Caco-2 (cell line): Measurements from ENCODE around the gene SCAPER. TPM values are rescaled to one million over a fixed set of nuclear protein-coding genes. Genes with fewer than 3 reads are reported as not detected.
"Not testable (repeated sequence)": the region's sequence is repeated elsewhere in the genome, so short reads cannot be mapped to it uniquely, and the experiment has no call there.

ENCODE experiments used
- BruUV-seq: library from RNA; stranded (reverse); fragments of 400-500 nt; replicated peaks from 2 replicates; lab custom pipeline; 2021; lab: Mats Ljungman, UMichigan
- CTCF ChIA-PET: fragments of 300-600 bp; sonication (Branson Sonifier 250); formaldehyde crosslinking; loops from one replicate; lab custom pipeline; 2022; ENCODE audit warnings: antibody characterized with exemption; lab: Charles Lee
- POLR2A ChIA-PET: fragments of 300-600 bp; sonication (Branson Sonifier 250); formaldehyde crosslinking; loops from one replicate; lab custom pipeline; 2022; ENCODE audit warnings: antibody characterized with exemption; lab: Charles Lee
- DNase-seq, 2 experiments: peaks; one replicate each; pipeline versions ENCODE4 v3.0.0 to v3.0.0-alpha.2; 2020 to 2022
- H3K27me3 ChIP-seq: replicated peaks from 2 replicates; pipeline ENCODE4 v1.6.0; 2011; ENCODE audit warnings: low read length; ENCODE audit not compliant: control insufficient read depth, insufficient read depth
- H3K36me3 ChIP-seq: 2 replicates; pipeline ENCODE4 v1.5.1; 2011; ENCODE audit warnings: low read length; ENCODE audit not compliant: control insufficient read depth, insufficient read depth
- H3K4me1 ChIP-seq: fragments of 250-450 bp; sonication (Bioruptor Pico); 2 replicates; pipeline ENCODE4 v1.5.1; 2020; ENCODE audit warnings: mild to moderate bottlenecking
- H3K4me3 ChIP-seq: 2 replicates; pipeline ENCODE4 v1.5.1; 2011; ENCODE audit warnings: low read depth, mild to moderate bottlenecking, control low read depth, low read length
- H3K9me3 ChIP-seq: fragments of 250-450 bp; sonication (Bioruptor Pico); 2 replicates; pipeline ENCODE4 v1.5.1; 2020; ENCODE audit warnings: mild to moderate bottlenecking, moderate library complexity
- H3K27ac Mint-ChIP-seq: one replicate; pipeline ENCODE4 v1.8.0; 2022; ENCODE audit warnings: mixed read lengths; ENCODE audit not compliant: unreplicated experiment
- H3K27me3 Mint-ChIP-seq: one replicate; pipeline ENCODE4 v1.8.0; 2022; ENCODE audit warnings: mixed read lengths; ENCODE audit not compliant: insufficient read depth, unreplicated experiment
- H3K36me3 Mint-ChIP-seq: one replicate; pipeline ENCODE4 v1.8.0; 2022; ENCODE audit warnings: mild to moderate bottlenecking, mixed read lengths; ENCODE audit not compliant: insufficient read depth, unreplicated experiment
- H3K4me1 Mint-ChIP-seq: one replicate; pipeline ENCODE4 v1.8.0; 2022; ENCODE audit warnings: low read depth, mixed read lengths; ENCODE audit not compliant: unreplicated experiment
- H3K4me3 Mint-ChIP-seq: one replicate; pipeline ENCODE4 v1.8.0; 2022; ENCODE audit warnings: mild to moderate bottlenecking, moderate library complexity, mixed read lengths; ENCODE audit not compliant: unreplicated experiment
- H3K9me3 Mint-ChIP-seq: one replicate; pipeline ENCODE4 v1.8.0; 2022; ENCODE audit warnings: mixed read lengths; ENCODE audit not compliant: unreplicated experiment
- CTCF ChIP-seq, 2 experiments: fragments of 200-600 bp in 1 of 2; IDR thresholded peaks; 1 replicate in 1 of 2; 2 replicates in 1 of 2; pipeline versions ENCODE4 v1.5.1 to v1.8.0; 2011 to 2022; ENCODE audit warnings: antibody characterized with exemption in 1 of 2, control low read depth in 1 of 2, inconsistent platforms in 1 of 2, low read depth in 1 of 2, low read length in 1 of 2, mild to moderate bottlenecking in 1 of 2, moderate library complexity in 1 of 2; ENCODE audit not compliant: insufficient read depth in 1 of 2, severe bottlenecking in 1 of 2, unreplicated experiment in 1 of 2
- intact Hi-C: fragments of 100-400 bp; cut with micrococcal nuclease; formaldehyde crosslinking; loops from one replicate; pipeline ENCODE4 v1.10.0; 2022; ENCODE audit not compliant: unreplicated experiment
- total RNA-seq: library from RNA; stranded (reverse); gene quantifications from 2 replicates; pipeline ENCODE4 v1.2.3, GENCODE V29; 2022

SCAPER gene
- total RNA-seq, 1 experiment from 2014 or later: 24.6 TPM

GRCh38 chr15:76829939-76830338, 75.2 kb downstream of the SCAPER start:
- H3K27me3 ChIP-seq: no peaks in the 10 kb centered on the region
- TF ChIP-seq CTCF (IDR thresholded peaks at IDR 0.05; ENCODE audit: insufficient read depth in 1 of 2, low read depth in 1 of 2, low read length in 1 of 2, severe bottlenecking in 1 of 2, unreplicated experiment in 1 of 2): no peak
- Mint-ChIP-seq H3K9me3 (no peaks in the 10 kb centered on the region), H3K27ac (no peak overlapping the region), H3K4me3 (no peak overlapping the region), H3K27me3 (no peaks in the 10 kb centered on the region), H3K4me1 (no peaks in the 10 kb centered on the region), H3K36me3 (no peaks in the 10 kb centered on the region)
- BruUV-seq: no TSS peak
- no peaks in the 10 kb centered on the region for H3K36me3 ChIP-seq
- H3K9me3 ChIP-seq: no peaks in the 10 kb centered on the region
- DNase-seq: no peak
- intact Hi-C loops: no loop called here
- no peak overlapping the region for H3K4me3 ChIP-seq
- POLR2A ChIA-PET: no interaction called here
- no peaks in the 10 kb centered on the region for H3K4me1 ChIP-seq
- CTCF ChIA-PET: no interaction called here

- intact Hi-C loops: no loop called here
- Histone ChIP-seq H3K36me3 (no peaks in the 10 kb centered on the region), H3K27me3 (no peaks in the 10 kb centered on the region), H3K4me1 (no peaks in the 10 kb centered on the region), H3K4me3 (no peak overlapping the region), H3K9me3 (no peaks in the 10 kb centered on the region)
- Mint-ChIP-seq H3K27ac (no peak overlapping the region), H3K4me3 (no peak overlapping the region), H3K9me3 (no peaks in the 10 kb centered on the region), H3K27me3 (no peaks in the 10 kb centered on the region), H3K36me3 (no peaks in the 10 kb centered on the region), H3K4me1 (no peaks in the 10 kb centered on the region)
- no peak for DNase-seq
- no TSS peak for BruUV-seq
- ChIA-PET POLR2A (interaction anchor here (0.5 kb wide), 1 partner anchor 238 kb away, joined by 5 read pairs; no protein-coding TSS in a partner anchor), CTCF (no interaction called here)
- TF ChIP-seq CTCF (IDR thresholded peaks at IDR 0.05; ENCODE audit: insufficient read depth in 1 of 2, low read depth in 1 of 2, low read length in 1 of 2, severe bottlenecking in 1 of 2, unreplicated experiment in 1 of 2): no peak
Measured at GRCh38 chr15:76823890-76824289, 81.2 kb downstream of the SCAPER start.

- intact Hi-C loops: no loop called here
- POLR2A ChIA-PET: no interaction called here
Measured at GRCh38 chr15:76823303-76823702, 81.8 kb downstream of the SCAPER start.

GRCh38 chr15:76818926-76819325, 86.2 kb downstream of the SCAPER start:
- H3K27me3 Mint-ChIP-seq, H3K4me1 ChIP-seq, CTCF ChIA-PET, H3K4me3 ChIP-seq, H3K9me3 ChIP-seq, H3K27me3 ChIP-seq, POLR2A ChIA-PET, DNase-seq, H3K9me3 Mint-ChIP-seq, H3K4me1 Mint-ChIP-seq, H3K4me3 Mint-ChIP-seq, H3K36me3 Mint-ChIP-seq, H3K36me3 ChIP-seq, intact Hi-C loops, H3K27ac Mint-ChIP-seq, BruUV-seq: not testable (repeated sequence)

More at GRCh38 chr15:76823303-76823702, 81.8 kb downstream of the SCAPER start:
- CTCF ChIA-PET: no interaction called here
- Histone ChIP-seq H3K4me1 (no peaks in the 10 kb centered on the region), H3K4me3 (no peak overlapping the region), H3K36me3 (no peaks in the 10 kb centered on the region), H3K27me3 (no peaks in the 10 kb centered on the region), H3K9me3 (no peaks in the 10 kb centered on the region)
- Mint-ChIP-seq H3K4me3 (no peak overlapping the region), H3K36me3 (no peaks in the 10 kb centered on the region), H3K27me3 (no peaks in the 10 kb centered on the region), H3K4me1 (no peaks in the 10 kb centered on the region), H3K27ac (no peak overlapping the region), H3K9me3 (no peaks in the 10 kb centered on the region)
- no TSS peak for BruUV-seq
- DNase-seq: no peak
- no peak for TF ChIP-seq CTCF (IDR thresholded peaks at IDR 0.05; ENCODE audit: insufficient read depth in 1 of 2, low read depth in 1 of 2, low read length in 1 of 2, severe bottlenecking in 1 of 2, unreplicated experiment in 1 of 2)
